GM21619 (cell line): Measurements from ENCODE around the gene INPP5A.
"Not testable (repeated sequence)": the region's sequence is repeated elsewhere in the genome, so short reads cannot be mapped to it uniquely, and the experiment has no call there.

Experiments
- ATAC-seq: cut with Tn5 transposase; IDR thresholded peaks from one replicate; pipeline ENCODE4 v1.9.1; 2021; ENCODE audit not compliant: unreplicated experiment

INPP5A gene

GRCh38 chr10:132825783-132826523 lies 288.4 kb downstream of the INPP5A start:
- not testable (repeated sequence) for ATAC-seq

- ATAC-seq = no peak
These were observed 289.2 kb downstream of the INPP5A start for GRCh38 chr10:132826524-132827422.

- no peak for ATAC-seq
These were observed 289.8 kb downstream of the INPP5A start for GRCh38 chr10:132827423-132827789.

- no peak for ATAC-seq
These were observed 290.4 kb downstream of the INPP5A start for GRCh38 chr10:132827861-132828539.

GRCh38 chr10:132828681-132829080 lies 291.1 kb downstream of the INPP5A start:
- ATAC-seq = no peak

- ATAC-seq = no peak
These were observed 291.8 kb downstream of the INPP5A start for GRCh38 chr10:132829403-132829802.

- ATAC-seq = no peak
These were observed 294.8 kb downstream of the INPP5A start for GRCh38 chr10:132832186-132832969.
